Limb (tissue), 2 donors: ENCODE measurements around the gene MS4A15.
"Not testable (repeated sequence)": the region's sequence is repeated elsewhere in the genome, so short reads cannot be mapped to it uniquely, and the experiment has no call there.

Source experiments
- DNase-seq, 2 donors: peaks; one replicate each; pipeline ENCODE4 v3.0.0-alpha.2; 2016; ENCODE audit errors: extremely low spot score in 2 of 2

MS4A15 gene

DNA sequence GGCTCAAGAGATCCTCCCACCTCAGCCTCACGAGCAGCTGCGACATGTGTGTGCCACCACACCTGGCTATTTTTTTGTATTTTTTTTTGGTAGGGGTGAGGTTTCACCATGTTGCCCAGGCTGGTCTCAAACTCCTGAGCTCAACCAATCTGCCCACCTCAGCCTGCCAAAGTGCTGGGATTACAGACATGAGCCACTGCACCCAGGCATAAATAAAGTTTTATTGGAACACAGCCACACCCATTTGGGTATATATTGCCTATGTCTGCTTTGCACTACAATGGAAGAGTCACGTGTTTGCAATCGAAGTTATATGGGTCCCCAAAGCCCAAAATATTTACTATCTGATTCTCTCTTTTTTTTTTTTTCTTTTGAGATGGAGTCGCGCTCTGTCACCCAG lies 1.8 kb upstream of the MS4A15 start:
- DNase-seq: no peak

DNA sequence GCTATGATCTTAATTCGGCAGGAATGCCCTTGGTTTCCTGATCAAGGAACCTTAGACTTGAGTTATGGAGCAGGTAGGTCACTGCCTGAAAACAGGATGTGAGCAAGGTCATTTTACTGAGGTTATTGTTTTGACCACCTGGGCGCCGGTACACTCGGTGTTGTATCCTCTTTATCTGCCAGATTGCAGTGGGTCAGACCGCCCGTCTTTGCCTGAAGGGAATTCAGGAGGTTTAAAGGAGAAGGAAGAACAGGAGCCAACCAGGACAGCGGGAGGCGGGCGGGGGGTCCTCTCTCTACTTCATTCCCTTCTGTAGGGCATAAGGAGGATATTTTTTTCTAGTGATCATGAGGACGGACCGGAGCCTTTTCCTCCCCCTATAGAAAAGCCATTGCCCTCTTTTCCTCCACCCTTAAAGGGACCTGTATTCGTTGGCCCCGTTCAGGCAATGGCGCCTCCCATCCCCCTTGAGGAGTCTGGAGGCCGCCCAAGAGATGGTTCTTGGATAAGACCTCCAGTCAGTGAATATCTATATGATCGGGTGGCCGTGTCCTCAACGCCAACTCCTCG lies 649 bp downstream of the MS4A15 start:
- DNase-seq: no peak

DNA sequence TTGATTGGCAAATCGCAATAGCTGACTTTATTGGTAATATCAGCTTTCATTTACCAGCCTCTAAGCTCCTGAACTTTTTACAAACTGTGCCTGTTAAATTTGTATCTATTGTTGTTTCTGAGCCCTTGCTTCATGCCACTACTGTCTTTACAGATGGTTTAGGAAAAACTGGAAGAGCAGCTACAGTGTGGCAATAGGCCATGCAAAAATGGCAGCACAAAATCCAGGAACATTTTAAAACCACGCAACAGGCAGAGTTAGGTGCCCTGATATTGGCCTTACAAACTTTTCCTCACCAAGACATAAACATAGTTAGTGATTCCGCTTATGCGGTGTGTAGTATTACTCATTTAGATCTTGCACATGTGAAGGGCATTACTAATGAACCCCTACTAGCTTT lies 2.0 kb downstream of the MS4A15 start:
- DNase-seq: not testable (repeated sequence)

DNA sequence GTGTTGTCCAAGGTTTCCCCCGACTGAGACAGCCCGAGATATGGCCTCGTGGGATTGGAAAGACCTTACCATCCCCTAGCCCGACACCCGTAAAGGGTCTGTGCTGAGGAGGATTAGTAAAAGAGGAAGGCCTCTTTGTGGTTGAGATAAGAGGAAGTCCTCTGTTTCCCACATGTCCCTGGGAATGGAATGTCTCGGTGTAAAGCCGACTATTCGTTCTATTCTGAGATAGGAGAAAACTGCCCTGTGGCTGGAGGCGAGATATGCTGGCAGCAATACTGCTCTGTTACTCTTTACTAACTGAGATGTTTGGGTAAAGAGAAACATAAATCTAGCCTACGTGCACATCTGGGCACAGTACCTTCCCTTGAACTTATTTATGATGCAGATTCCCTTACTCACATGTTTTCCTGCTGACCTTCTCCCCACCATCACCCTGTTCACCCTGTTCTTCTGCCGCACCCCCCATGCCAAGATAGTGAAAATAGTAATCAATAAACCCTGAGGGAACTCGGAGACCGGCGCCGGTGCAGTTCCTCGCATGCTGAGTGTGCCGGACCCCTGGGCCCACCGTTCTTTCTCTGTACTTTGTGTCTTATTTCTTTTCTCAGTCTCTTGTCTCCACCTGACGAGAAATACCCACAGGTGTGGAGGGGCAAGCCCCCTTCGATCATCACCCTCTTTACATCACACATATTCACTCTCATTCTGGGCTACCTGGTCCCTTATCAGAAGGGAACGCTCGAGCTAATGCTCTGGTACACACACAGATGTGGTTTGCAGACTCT lies 3.0 kb downstream of the MS4A15 start:
- DNase-seq: not testable (repeated sequence)

DNA sequence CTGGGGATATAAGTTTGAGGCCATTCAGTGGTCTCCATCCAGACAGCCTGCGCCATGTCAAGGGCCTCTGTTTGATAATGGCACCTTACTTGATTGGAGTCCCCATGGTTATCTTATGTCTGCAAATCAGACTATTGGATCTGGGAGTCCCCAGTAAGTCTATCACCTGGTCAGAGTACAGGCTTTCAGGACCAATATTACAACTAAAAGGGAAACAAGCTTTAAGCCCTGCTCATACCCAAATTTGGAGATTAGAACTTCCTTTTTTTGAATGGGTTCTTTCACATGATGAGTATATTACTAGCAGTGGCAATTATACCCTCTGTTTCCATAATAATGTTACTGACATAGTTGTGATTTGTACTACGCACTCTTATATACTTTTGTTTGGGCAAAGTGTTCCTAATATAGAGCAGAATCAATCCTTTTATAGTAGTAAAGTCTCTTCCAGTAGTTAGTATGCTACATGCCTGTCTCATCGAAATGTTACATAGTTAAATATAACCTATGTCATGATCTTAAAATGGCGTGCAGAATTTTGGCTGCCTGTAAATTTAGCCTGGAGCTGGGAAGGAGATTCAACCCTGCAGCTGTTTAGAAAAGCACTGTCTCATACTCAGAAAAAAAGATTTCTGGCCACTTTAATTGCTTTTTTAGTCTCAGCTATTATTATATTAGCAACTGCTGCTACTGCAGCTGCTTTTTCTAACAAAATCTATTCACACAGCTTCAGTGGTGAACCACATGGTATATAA lies 4.9 kb downstream of the MS4A15 start:
- no peak for DNase-seq

DNA sequence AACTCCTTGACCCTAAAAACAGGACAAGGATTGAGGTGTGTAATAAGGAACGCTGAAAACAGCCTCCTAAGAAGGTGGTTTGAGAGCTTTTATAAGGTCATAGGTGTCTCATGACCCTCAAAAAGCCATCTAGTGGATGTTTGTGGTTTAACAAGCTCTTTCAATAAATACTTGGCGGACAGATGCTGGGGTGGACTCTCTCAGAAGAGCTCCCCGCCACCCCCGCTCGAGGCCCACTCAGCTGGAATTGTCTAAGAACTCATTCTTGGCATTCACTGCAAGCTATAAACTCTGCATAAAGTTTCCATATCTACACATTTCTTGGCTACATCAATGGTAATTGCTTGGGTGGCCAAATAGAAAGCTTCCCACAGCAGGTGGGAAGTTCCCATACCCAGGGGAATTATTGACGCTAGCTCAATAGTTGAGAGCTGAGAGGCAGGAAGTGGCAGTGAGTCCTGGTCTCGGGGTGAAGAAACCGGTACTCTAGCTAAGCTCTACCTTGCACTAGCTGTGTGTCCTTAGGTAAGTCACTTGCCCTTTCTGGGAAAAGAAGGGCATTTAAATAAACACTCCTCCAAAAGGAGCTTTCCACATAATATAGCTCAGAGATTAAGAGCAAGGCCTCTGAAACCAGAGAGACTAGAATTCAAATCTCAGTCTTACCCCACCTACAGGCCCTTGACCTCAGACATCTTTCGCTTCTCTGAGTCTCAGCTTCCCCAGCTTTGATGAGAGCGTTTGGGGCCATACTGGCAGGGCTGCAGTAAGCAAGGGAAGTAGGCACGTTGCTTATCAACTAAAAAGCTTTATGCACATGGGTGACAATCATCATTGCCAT lies 6.4 kb downstream of the MS4A15 start:
- peak in 1 of 2 donors; percentile 39 for DNase-seq

DNA sequence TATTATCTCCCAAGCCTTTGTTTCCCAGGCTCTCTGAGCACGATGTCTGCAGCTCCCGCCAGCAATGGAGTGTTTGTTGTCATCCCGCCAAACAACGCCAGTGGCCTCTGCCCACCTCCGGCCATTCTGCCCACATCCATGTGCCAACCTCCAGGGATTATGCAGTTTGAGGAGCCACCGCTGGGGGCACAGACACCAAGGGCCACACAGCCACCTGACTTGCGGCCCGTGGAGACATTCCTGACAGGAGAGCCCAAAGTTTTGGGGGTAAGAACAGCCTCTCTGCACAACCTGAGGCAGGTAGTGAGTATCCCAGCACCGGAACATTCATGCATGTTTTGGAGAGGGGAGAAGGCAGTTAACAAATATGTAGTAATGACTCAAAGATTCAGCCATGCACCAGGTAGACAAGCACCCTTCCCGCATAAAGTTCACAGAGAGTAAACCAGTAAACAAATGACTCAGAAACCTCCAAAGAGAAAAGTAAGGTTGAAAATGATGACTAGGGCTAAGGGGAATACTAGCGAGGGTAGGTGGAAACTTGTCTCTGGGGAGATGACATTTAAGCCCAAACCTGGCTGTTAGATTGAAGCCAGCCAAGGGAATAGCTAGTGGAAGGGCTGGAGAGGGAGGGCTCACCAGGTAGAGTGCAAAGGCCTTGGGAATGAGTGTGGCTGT lies 7.2 kb downstream of the MS4A15 start:
- no peak for DNase-seq

DNA sequence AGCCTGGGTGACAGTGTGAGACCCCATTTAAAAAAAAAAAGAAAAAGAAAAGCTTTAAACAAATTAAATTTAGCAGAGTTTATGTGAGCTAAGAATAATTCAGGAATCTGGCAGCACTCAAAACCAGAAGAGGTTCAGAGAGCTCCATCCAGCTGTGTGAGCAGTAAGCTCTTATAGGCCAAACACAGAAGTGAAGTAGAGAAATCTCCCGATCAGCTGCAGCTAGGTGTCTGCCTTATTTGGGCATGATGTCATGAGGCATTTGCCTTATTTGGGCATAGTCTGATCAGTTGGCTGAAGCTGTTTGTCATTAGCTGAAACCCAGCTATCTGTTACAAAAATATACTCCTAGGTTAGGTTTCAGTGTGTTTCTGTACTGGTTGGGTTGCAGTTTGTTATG lies 8.2 kb downstream of the MS4A15 start:
- no peak for DNase-seq

DNA sequence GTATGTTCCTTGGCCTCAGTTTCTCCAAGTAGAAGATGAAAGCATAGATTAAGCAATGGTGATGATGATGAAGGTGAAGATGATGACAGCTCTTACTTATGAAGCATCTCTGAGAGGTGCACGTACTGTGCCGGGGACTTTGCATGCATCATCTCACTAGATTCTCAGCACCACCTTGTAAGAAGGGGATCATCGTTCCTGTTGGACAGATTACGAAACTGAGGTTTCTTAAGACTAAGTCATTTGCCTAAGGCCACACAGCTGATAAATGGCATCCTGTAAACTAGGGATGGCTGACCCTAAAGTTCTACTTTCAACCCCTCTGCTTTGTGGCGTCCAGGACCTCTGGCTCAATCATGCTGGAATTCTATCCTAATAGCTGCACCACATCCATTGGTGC lies 8.7 kb downstream of the MS4A15 start:
- no peak for DNase-seq

DNA sequence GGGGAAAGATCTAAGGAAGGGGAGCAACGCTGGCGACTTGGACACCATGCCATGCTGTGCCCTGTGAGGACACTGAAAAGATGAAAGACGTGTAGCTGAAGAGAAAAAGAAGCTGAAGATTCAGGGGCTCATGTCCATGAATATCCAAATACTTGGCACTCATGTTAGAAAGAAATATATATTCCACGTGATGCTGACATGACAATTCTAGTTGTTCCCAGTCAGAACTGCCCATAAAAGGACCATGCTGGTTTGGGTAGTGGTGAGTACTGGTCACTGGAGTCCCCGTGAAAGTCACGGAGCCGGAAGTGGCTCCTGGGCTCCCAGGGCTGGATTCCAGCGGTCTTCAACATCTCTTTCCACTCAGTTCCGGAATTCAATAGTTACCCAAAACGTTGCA lies 9.9 kb downstream of the MS4A15 start:
- DNase-seq: no peak

DNA sequence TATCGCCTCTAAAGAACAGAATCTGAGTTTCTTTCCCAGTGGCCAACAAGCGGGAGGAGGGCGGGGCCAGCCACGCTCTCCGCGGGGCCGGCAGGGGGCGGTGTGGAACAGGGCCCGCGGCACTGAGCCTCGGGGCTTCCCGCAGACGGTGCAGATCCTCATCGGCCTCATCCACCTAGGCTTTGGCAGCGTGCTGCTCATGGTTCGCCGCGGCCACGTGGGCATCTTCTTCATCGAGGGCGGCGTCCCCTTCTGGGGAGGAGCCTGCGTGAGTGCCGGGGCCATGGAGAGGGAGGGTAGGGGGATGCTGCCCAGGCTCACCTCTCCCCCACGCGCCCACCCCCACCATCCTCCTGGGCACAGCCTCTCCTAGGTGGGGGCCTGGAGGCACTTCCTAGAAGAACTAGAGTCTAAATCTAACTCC lies 10.7 kb downstream of the MS4A15 start:
- no peak for DNase-seq

DNA sequence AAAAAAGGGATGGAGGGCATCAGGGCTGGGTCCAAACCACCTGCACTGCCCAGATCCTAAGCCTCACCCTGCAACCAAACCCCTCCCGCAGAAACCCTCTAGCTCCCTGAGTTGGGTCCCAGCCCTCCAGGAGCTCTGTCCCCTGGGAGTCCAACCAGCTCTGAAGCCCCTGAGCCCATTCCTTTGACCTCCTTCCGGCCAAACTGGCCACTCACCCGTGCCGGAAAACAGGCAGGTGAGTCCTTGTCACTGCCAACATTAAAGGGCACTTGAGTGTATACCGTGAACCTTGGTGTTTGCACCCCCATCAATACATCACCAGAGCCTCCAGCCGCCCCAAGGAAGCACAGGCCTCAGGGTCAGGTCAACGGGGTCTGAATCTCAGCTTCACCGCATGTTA lies 11.5 kb downstream of the MS4A15 start:
- DNase-seq: no peak

DNA sequence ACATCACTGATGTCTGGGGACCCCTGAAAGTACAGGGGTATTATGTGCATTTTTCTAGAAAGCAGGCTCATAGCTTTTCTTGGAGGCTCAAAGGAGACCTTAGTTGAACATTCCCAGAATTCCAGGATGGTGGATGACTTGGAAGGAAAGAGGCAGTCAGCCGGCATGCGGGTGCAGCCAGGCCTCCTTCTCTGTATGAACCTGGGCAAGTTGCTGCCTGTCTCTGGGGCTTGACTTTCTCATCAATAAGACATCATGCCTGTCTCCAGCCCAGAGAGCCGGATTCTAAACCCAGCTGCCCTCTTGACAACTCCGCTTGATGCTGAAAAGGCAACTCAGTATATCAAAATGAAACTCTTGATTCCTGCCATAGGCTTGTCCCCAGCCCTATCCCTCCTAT lies 12.6 kb downstream of the MS4A15 start:
- DNase-seq: no peak

DNA sequence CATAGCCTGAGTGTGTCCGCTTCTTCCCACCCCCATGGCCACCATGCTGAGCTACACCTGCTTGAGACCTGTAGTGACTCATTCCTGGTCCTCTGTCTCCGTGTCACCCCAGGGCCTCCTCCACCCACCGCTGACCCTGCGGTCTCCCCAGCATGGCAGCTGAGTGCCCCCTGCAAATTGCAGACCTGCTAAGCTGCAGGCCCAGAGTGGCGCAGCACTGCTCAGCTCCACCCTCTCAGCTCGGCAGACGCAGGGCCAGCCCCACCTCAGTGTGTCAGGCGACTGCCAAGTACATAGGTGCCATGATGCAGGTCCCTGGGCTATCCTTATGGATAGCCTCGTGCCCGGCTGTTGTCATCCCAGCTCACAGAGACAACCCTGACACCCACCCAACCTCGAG lies 13.1 kb downstream of the MS4A15 start:
- DNase-seq: no peak

DNA sequence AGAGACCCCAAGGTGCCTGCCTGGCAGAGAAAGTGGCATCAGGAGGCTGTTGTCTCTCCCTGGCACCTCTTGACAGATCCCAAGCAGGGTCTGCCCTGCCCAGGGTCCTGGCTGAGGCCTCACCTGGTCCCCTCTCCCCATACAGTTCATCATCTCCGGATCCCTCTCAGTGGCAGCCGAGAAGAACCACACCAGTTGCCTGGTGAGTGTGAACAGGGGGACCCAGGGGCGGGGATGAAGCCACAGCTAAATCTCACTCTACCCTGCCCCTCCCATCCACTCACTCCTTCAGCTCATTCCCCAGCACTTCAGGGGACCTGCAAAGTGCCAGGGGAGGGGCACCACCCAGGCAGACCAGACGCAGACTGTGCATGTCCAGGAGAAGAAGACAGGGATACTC lies 14.5 kb downstream of the MS4A15 start:
- no peak for DNase-seq

DNA sequence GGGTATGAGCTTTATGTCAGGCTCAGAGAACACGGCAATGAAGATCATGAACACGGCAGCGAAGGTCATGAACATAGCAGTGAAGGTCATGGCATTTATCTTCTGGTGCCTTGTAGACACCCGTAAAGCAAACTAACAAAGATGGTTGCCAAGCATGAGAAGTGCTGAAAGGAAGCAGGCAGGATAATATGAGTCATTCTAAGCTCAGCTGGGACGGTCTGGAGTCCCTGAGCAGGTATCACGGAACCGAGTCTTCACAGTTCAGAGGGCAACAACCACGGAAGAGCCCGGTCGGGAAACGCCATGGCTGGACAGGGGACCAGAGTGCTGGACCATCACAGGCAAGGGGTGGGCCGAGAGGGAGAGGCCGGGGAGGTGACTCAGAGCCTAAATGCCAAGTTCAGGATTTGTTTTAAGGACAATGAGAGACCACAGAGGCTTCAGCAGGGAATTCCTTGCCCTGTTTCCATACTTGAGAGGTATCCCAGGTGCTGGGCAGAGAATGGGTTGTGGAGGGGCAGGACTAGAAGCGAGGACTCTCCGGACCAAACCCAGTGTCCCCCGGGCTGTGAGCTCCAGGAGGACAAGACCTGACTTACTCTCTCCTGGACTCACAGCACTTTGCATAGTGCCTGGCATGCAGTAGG lies 15.3 kb downstream of the MS4A15 start:
- no peak for DNase-seq

DNA sequence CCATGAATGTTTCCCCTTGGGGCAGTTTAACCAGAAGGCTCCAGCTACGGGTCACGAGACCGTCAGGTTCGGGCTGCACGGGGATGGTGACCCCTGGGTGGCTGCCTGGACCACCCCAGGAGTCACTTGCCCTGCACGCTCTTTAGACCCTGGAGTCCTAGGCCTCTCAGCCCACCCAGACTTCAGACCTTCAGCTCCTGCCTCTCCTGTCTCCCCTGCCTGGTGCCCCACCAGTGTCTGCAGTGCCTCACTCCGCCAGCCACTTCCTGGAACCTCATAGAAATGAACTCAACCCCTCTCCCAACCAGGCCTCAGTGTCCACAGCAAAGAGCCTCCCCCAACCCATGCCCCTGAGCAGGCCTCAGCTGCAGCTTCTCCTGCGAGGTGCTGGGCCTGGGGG lies 16.0 kb downstream of the MS4A15 start:
- DNase-seq: no peak

DNA sequence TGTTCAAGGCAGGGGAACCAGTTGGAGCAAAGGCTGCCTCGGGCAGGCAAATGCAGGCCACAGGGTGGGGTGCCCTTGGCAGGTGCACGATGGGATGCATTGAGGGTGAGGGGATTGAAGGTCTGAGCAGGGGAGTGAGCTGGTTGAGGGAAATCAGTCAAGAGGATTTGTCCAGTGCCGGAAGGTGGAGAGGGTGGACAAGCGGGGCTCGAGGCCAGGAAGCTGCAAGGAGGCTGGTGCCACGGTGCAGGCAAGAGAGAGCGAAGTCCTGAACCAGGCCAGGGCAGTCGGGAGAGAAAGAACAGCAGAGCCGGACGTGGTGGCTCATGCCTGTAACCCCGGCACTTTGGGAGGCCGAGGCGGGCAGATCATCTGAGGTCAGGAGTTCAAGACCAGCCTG lies 18.1 kb downstream of the MS4A15 start:
- DNase-seq: no peak

DNA sequence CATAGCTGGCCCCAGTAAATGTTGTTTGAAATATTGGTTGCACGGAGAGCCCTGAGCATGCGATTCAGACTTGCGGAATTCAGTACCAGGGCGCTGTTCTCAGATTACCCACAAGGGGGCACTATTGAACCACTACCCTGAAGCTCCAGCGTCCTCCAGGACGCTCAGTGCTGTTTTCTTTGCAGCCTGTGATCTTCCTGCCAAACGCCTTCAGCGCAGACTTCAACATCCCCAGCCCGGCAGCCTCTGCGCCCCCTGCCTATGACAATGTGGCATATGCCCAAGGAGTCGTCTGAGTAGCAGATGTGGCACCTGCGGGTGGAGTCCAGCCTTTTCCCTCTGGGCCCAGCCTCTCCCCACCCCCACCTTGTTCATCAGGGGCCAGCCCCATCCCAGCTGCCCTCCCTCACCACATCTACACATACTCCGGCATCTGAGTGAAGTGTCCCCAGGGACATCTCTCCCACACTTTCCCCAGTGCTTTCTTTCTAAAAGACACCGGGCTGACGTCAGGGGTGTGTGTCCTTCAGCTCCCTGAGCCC lies 18.8 kb downstream of the MS4A15 start:
- peak; percentile 89 to 92 for DNase-seq

DNA sequence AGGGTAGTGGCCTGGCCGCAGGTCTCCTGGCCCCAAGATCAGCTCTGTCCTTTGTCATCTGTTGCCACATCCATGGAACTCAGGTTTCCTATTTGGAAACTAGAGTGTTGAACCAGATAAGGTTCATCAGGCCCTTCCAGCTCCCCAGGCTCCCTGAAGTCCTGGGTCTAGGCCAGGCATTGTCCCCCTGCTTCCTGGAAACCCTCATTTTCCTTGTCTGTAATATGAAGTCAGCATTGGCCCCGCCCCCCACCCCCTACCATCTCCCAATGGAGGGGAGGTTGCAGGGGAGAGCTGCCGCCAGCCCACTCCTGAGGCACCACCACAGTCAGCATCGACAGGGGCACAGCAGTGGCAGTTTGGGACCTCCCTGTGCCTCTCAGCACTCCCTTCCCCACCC lies 19.5 kb downstream of the MS4A15 start:
- DNase-seq: no peak
